GM23338 (cell line): Measurements from ENCODE around the gene MAP2K4. TPM values are rescaled to one million over a fixed set of nuclear protein-coding genes. Genes with fewer than 3 reads are reported as not detected.

Source experiments
- ATAC-seq: fragments of 200-7000 bp; cut with Tn5 transposase; 3 replicates; pipeline ENCODE4 v1.9.1; 2020
- DNase-seq: peaks from one replicate; pipeline ENCODE4 v3.0.0-alpha.2; 2015; ENCODE audit warnings: low spot score
- H2AFZ ChIP-seq: fragments of 200-600 bp; sonication (generic); 2 replicates; pipeline ENCODE4 v1.8.0; 2016; ENCODE audit warnings: antibody characterized with exemption, mild to moderate bottlenecking, moderate library complexity
- H3F3A ChIP-seq: fragments of 200-600 bp; sonication (generic); replicated peaks from 2 replicates; pipeline ENCODE4 v1.8.0; 2017; ENCODE audit warnings: antibody characterized with exemption, mixed run types, low read depth
- H3K27ac ChIP-seq: fragments of 200-600 bp; sonication (generic); 2 replicates; pipeline ENCODE4 v1.6.1; 2016; ENCODE audit warnings: low read depth
- H3K27me3 ChIP-seq: fragments of 200-600 bp; sonication (generic); 2 replicates; pipeline ENCODE4 v1.8.0; 2016; ENCODE audit warnings: mild to moderate bottlenecking, mixed run types, moderate library complexity; ENCODE audit not compliant: insufficient read depth
- H3K36me3 ChIP-seq: fragments of 200-600 bp; sonication (generic); 2 replicates; pipeline ENCODE4 v1.8.0; 2016; ENCODE audit warnings: mild to moderate bottlenecking; ENCODE audit not compliant: insufficient read depth
- H3K4me1 ChIP-seq: fragments of 200-600 bp; sonication (generic); 2 replicates; pipeline ENCODE4 v1.8.0; 2016; ENCODE audit warnings: mild to moderate bottlenecking, moderate library complexity; ENCODE audit not compliant: insufficient read depth
- H3K4me2 ChIP-seq: fragments of 200-600 bp; sonication (generic); 2 replicates; pipeline ENCODE4 v1.7.1; 2017; ENCODE audit warnings: mixed run types
- H3K4me3 ChIP-seq: fragments of 200-600 bp; sonication (generic); 2 replicates; pipeline ENCODE4 v1.6.1; 2016; ENCODE audit warnings: mixed run types
- H3K79me2 ChIP-seq: fragments of 200-600 bp; sonication (generic); replicated peaks from 2 replicates; pipeline ENCODE4 v1.8.0; 2017; ENCODE audit warnings: mild to moderate bottlenecking; ENCODE audit not compliant: insufficient read depth
- H3K9me2 ChIP-seq: fragments of 200-600 bp; sonication (generic); 2 replicates; pipeline ENCODE4 v1.8.0; 2017; ENCODE audit not compliant: insufficient read depth
- H4K20me1 ChIP-seq: fragments of 200-600 bp; sonication (generic); replicated peaks from 2 replicates; pipeline ENCODE4 v1.8.0; 2017; ENCODE audit warnings: mild to moderate bottlenecking; ENCODE audit not compliant: insufficient read depth
- H3K27ac Mint-ChIP-seq: 2 replicates; pipeline ENCODE4 v1.8.0; 2020; ENCODE audit warnings: inconsistent platforms, mild to moderate bottlenecking, moderate library complexity, mixed read lengths
- H3K27me3 Mint-ChIP-seq: 3 replicates; pipeline ENCODE4 v1.8.0; 2022; ENCODE audit warnings: low read depth, mild to moderate bottlenecking, moderate library complexity, mixed read lengths, inconsistent platforms; ENCODE audit not compliant: insufficient read depth, poor library complexity
- H3K36me3 Mint-ChIP-seq: 3 replicates; pipeline ENCODE4 v1.8.0; 2021; ENCODE audit warnings: low read depth, mild to moderate bottlenecking, inconsistent platforms, moderate library complexity, mixed read lengths
- H3K4me1 Mint-ChIP-seq: 3 replicates; pipeline ENCODE4 v1.8.0; 2020; ENCODE audit warnings: mild to moderate bottlenecking, inconsistent platforms, mixed read lengths
- H3K4me3 Mint-ChIP-seq: 3 replicates; pipeline ENCODE4 v1.8.0; 2021; ENCODE audit warnings: moderate library complexity, mild to moderate bottlenecking, inconsistent platforms, mixed read lengths
- H3K9me3 Mint-ChIP-seq: 3 replicates; pipeline ENCODE4 v1.8.0; 2020; ENCODE audit warnings: moderate library complexity, mild to moderate bottlenecking, inconsistent platforms, mixed read lengths
- ETS1 ChIP-seq: IDR thresholded peaks from 2 replicates; pipeline ENCODE4 v1.6.1; 2016; ENCODE audit warnings: antibody characterized with exemption
- EZH2 ChIP-seq: fragments of 200-600 bp; sonication (generic); IDR thresholded peaks from one replicate; pipeline ENCODE4 v1.8.0; 2017; ENCODE audit warnings: antibody characterized with exemption, mild to moderate bottlenecking, low read depth; ENCODE audit not compliant: unreplicated experiment
- EZH2phosphoT487 ChIP-seq: fragments of 200-600 bp; sonication (generic); IDR thresholded peaks from one replicate; pipeline ENCODE4 v1.8.1; 2018; ENCODE audit warnings: antibody characterized with exemption; ENCODE audit not compliant: unreplicated experiment
- JUNB ChIP-seq: IDR thresholded peaks from one replicate; pipeline ENCODE4 v1.6.1; 2016; ENCODE audit warnings: antibody characterized with exemption; ENCODE audit not compliant: unreplicated experiment
- NANOG ChIP-seq: IDR thresholded peaks from 2 replicates; pipeline ENCODE4 v1.6.1; 2016; ENCODE audit warnings: antibody characterized with exemption, borderline replicate concordance
- POLR2AphosphoS5 ChIP-seq: IDR thresholded peaks from 2 replicates; pipeline ENCODE4 v1.6.1; 2016; ENCODE audit warnings: antibody characterized with exemption, low read depth
- REST ChIP-seq: IDR thresholded peaks from one replicate; pipeline ENCODE4 v1.6.1; 2018; ENCODE audit warnings: antibody characterized with exemption; ENCODE audit not compliant: unreplicated experiment
- STAT1 ChIP-seq: IDR thresholded peaks from one replicate; pipeline ENCODE4 v1.6.1; 2016; ENCODE audit warnings: antibody characterized with exemption; ENCODE audit not compliant: unreplicated experiment
- ZNF114 ChIP-seq: fragments of 250-450 bp; sonication (Bioruptor Pico); IDR thresholded peaks from 2 replicates; pipeline ENCODE4 v1.5.0; 2020; ENCODE audit warnings: mild to moderate bottlenecking, moderate library complexity
- ZNF331 ChIP-seq: fragments of 250-450 bp; sonication (Bioruptor Pico); IDR thresholded peaks from 2 replicates; pipeline ENCODE4 v1.5.0; 2020; ENCODE audit warnings: low read depth, mild to moderate bottlenecking, moderate library complexity
- ZNF462 ChIP-seq: fragments of 250-450 bp; sonication (Bioruptor Pico); IDR thresholded peaks from 2 replicates; pipeline ENCODE4 v1.5.0; 2020; ENCODE audit warnings: mild to moderate bottlenecking, moderate library complexity
- polyA plus RNA-seq: library from polyadenylated mRNA; unstranded; fragments of >200 nt; fragmentation: Nextera tagmentation; extraction: Ambion mirVana; gene quantifications from 2 replicates; pipeline ENCODE4 v1.2.1, GENCODE V29; 2016
- total RNA-seq: library from RNA; depleted of rRNA; stranded (reverse); fragments of >200 nt; shearing (Covaris generic); gene quantifications from 2 replicates; pipeline ENCODE4 v1.2.3, GENCODE V29; 2014

The MAP2K4 gene
- total and polyA plus RNA-seq, 2 experiments from 2014 or later: 25.3 to 36.4 TPM

- TF ChIP-seq NANOG (no peak), STAT1 (no peak), ZNF114 (no peak), ETS1 (no peak), ZNF462 (no peak), POLR2AphosphoS5 (no peak), EZH2 (no peak)
These were observed 167.0 kb downstream of the MAP2K4 start (continued) for GRCh38 chr17:12187658-12188057.

GRCh38 chr17:12193144-12193735 lies 172.6 kb downstream of the MAP2K4 start:
- no peaks in the 10 kb centered on the region for H3K4me1 ChIP-seq
- no peak overlapping the region for H3K4me2 ChIP-seq
- no peak for DNase-seq
- no peak for ATAC-seq
- H4K20me1 ChIP-seq: no peaks in the 10 kb centered on the region
- H3K9me3 Mint-ChIP-seq: peaks cover 3% of the 10 kb centered on the region; the same call in 2 of the 3 replicates
- H3K36me3 Mint-ChIP-seq: no peaks in the 10 kb centered on the region
- H3K27me3 ChIP-seq: no peaks in the 10 kb centered on the region
- no peaks in the 10 kb centered on the region; the same call in 2 of the 3 replicates for H3K4me1 Mint-ChIP-seq
- no peaks in the 10 kb centered on the region for H3K36me3 ChIP-seq
- H3K27me3 Mint-ChIP-seq: no peaks in the 10 kb centered on the region
- no peaks in the 10 kb centered on the region for H3K9me2 ChIP-seq
- H3F3A ChIP-seq: no peaks in the 10 kb centered on the region
- H2AFZ ChIP-seq: no peak overlapping the region
- no peak overlapping the region for H3K27ac Mint-ChIP-seq
- no peaks in the 10 kb centered on the region for H3K79me2 ChIP-seq
- H3K27ac ChIP-seq: no peak overlapping the region
- H3K4me3 Mint-ChIP-seq: no peak overlapping the region
- H3K4me3 ChIP-seq: no peak overlapping the region
- TF ChIP-seq POLR2AphosphoS5: no peak
- TF ChIP-seq STAT1: no peak
- no peak for TF ChIP-seq ZNF331 (CRISPR knock-in tag)
- TF ChIP-seq ETS1: no peak
- TF ChIP-seq ZNF114: no peak
- TF ChIP-seq EZH2: no peak
- TF ChIP-seq EZH2phosphoT487: no peak
- no peak for TF ChIP-seq REST
- TF ChIP-seq JUNB: no peak
